Panc1 (cell line): ENCODE measurements around the gene ARL10. TPM values are rescaled to one million over a fixed set of nuclear protein-coding genes. Genes with fewer than 3 reads are reported as not detected.
A peak's percentile ranks its signal among the peaks of the same experiment; 100 is the strongest.

ENCODE experiments used
- ATAC-seq: fragments of 200-7000 bp; cut with Tn5 transposase; 2 replicates; pipeline ENCODE4 v1.9.1; 2020; ENCODE audit warnings: mild to moderate bottlenecking, moderate library complexity
- BruUV-seq: library from RNA; stranded (reverse); fragments of 400-500 nt; replicated peaks from 2 replicates; lab custom pipeline; 2021; lab: Mats Ljungman, UMichigan
- CTCF ChIA-PET: fragments of 300-600 bp; sonication (Branson Sonifier 250); formaldehyde crosslinking; loops from one replicate; lab custom pipeline; 2022; ENCODE audit warnings: antibody characterized with exemption; lab: Charles Lee
- POLR2A ChIA-PET: fragments of 300-600 bp; sonication (Branson Sonifier 250); formaldehyde crosslinking; loops from one replicate; lab custom pipeline; 2022; ENCODE audit warnings: antibody characterized with exemption; lab: Charles Lee
- DNase-seq: peaks from one replicate; pipeline ENCODE4 v3.0.0-alpha.2; 2010; ENCODE audit warnings: low read depth, low spot score
- H3K27ac ChIP-seq: 2 replicates; pipeline ENCODE4 v1.5.1; 2011; ENCODE audit warnings: mild to moderate bottlenecking, low read length, inconsistent platforms
- H3K27me3 ChIP-seq: fragments of 200-500 bp; sonication (Bioruptor generic); 2 replicates; pipeline ENCODE4 v1.6.0; 2014; ENCODE audit warnings: low read length, inconsistent platforms; ENCODE audit not compliant: control insufficient read depth, insufficient read depth
- H3K36me3 ChIP-seq: fragments of 200-500 bp; sonication (Bioruptor generic); 2 replicates; pipeline ENCODE4 v1.5.1; 2014; ENCODE audit warnings: inconsistent platforms, mild to moderate bottlenecking, low read length, moderate library complexity; ENCODE audit not compliant: control insufficient read depth, insufficient read depth
- H3K4me1 ChIP-seq: 2 replicates; pipeline ENCODE4 v1.5.1; 2011; ENCODE audit warnings: inconsistent platforms, mild to moderate bottlenecking, low read length, moderate library complexity; ENCODE audit not compliant: control insufficient read depth, insufficient read depth
- H3K4me3 ChIP-seq, 2 experiments: 2 replicates each; pipeline ENCODE4 v1.5.1; 2011 to 2012; ENCODE audit warnings: low read depth in 2 of 2, low read length in 2 of 2, mild to moderate bottlenecking in 2 of 2, inconsistent platforms in 1 of 2, moderate library complexity in 1 of 2
- H3K9me3 ChIP-seq: fragments of 200-500 bp; sonication (Bioruptor generic); 2 replicates; pipeline ENCODE4 v1.5.1; 2014; ENCODE audit warnings: low read depth, mild to moderate bottlenecking, inconsistent platforms, low read length, moderate library complexity; ENCODE audit not compliant: control insufficient read depth, insufficient read depth
- CTCF ChIP-seq: fragments of 450-650 bp; IDR thresholded peaks from 2 replicates; pipeline ENCODE4 v1.5.1; 2017; ENCODE audit warnings: mild to moderate bottlenecking
- POLR2AphosphoS5 ChIP-seq: IDR thresholded peaks from 2 replicates; pipeline ENCODE4 v1.6.1; 2012; ENCODE audit warnings: mild to moderate bottlenecking, low read depth, low read length, moderate library complexity
- REST ChIP-seq, 2 experiments: IDR thresholded peaks; 2 replicates each; pipeline ENCODE4 v1.6.1; 2011 to 2012; ENCODE audit warnings: low read depth in 2 of 2, control low read depth in 1 of 2, low read length in 1 of 2, mild to moderate bottlenecking in 1 of 2, moderate library complexity in 1 of 2; ENCODE audit not compliant: insufficient read depth in 1 of 2
- SIN3A ChIP-seq: IDR thresholded peaks from 2 replicates; pipeline ENCODE4 v1.6.1; 2012; ENCODE audit warnings: low read depth, mild to moderate bottlenecking, low read length, moderate library complexity, borderline replicate concordance; ENCODE audit not compliant: insufficient read depth
- TCF7L2 ChIP-seq: IDR thresholded peaks from 2 replicates; pipeline ENCODE4 v1.6.1; 2011; ENCODE audit warnings: mild to moderate bottlenecking, low read depth, low read length, inconsistent platforms
- in situ Hi-C: cut with HindIII; loops from 2 replicates; pipeline ENCODE4 v1.10.0; 2016; ENCODE audit warnings: low sequenced_read_pairs, low pct_unique_long_range_greater_than_20kb
- intact Hi-C: fragments of 100-400 bp; cut with micrococcal nuclease; formaldehyde crosslinking; loops from one replicate; pipeline ENCODE4 v1.10.0; 2022; ENCODE audit not compliant: unreplicated experiment
- total RNA-seq: library from RNA; stranded (reverse); gene quantifications from one replicate; pipeline ENCODE4 v1.2.1, GENCODE V29; 2021; ENCODE audit not compliant: unreplicated experiment

The ARL10 gene
- total RNA-seq, 1 experiment from 2014 or later, result 2.0 TPM

GRCh38 chr5:176382721-176383120 is 17.4 kb downstream of the ARL10 start:
- TF ChIP-seq POLR2AphosphoS5 (no peak), REST (IDR thresholded peaks at IDR 0.05; ENCODE audit: insufficient read depth in 1 of 2, low read depth in 2 of 2, low read length in 1 of 2) (no peak), TCF7L2 (no peak), SIN3A (no peak), CTCF (no peak)
- no peak overlapping the region for H3K27ac ChIP-seq
- no peaks in the 10 kb centered on the region for H3K27me3 ChIP-seq
- DNase-seq, result no peak
- CTCF ChIA-PET, result no interaction called here
- intact Hi-C loops (no loop called here), in situ Hi-C loops (no loop called here)
- H3K4me1 ChIP-seq, result peaks cover 15% of the 10 kb centered on the region
- H3K9me3 ChIP-seq, result no peaks in the 10 kb centered on the region
- peaks cover 31% of the 10 kb centered on the region for H3K36me3 ChIP-seq
- ATAC-seq, result 0 out of 2 replicates have a peak, but pooled peaks have one; percentile 4
- no TSS peak for BruUV-seq
- no peak overlapping the region for H3K4me3 ChIP-seq
- POLR2A ChIA-PET, result interaction anchor here (0.5 kb wide), 1 partner anchor 76 kb away, joined by 7 read pairs; no protein-coding TSS in a partner anchor

- H3K9me3 ChIP-seq, result no peaks in the 10 kb centered on the region
- ChIA-PET POLR2A (no interaction called here), CTCF (no interaction called here)
- no peak overlapping the region for H3K4me3 ChIP-seq
- in situ Hi-C loops (no loop called here), intact Hi-C loops (no loop called here)
- H3K27ac ChIP-seq, result no peak overlapping the region
- ATAC-seq, result no peak
- H3K27me3 ChIP-seq, result no peaks in the 10 kb centered on the region
- peaks cover 32% of the 10 kb centered on the region for H3K36me3 ChIP-seq
- BruUV-seq, result no TSS peak
- no peak for DNase-seq
- H3K4me1 ChIP-seq, result peaks cover 15% of the 10 kb centered on the region
- TF ChIP-seq CTCF (no peak), POLR2AphosphoS5 (no peak), SIN3A (no peak), REST (IDR thresholded peaks at IDR 0.05; ENCODE audit: insufficient read depth in 1 of 2, low read depth in 2 of 2, low read length in 1 of 2) (no peak), TCF7L2 (no peak)
Measured at GRCh38 chr5:176383248-176383905, 18.1 kb downstream of the ARL10 start.
